HG03558 (cell line): ENCODE measurements around the gene NAV2.

Experiments used
- ATAC-seq: cut with Tn5 transposase; IDR thresholded peaks from one replicate; pipeline ENCODE4 v1.9.1; 2021; ENCODE audit warnings: moderate number of reproducible peaks; ENCODE audit not compliant: unreplicated experiment; ENCODE audit errors: extremely low read depth

The NAV2 gene

GRCh38 chr11:20021212-20021611 lies 308.6 kb downstream of the NAV2 start:
- no peak for ATAC-seq

GRCh38 chr11:20021771-20022362 lies 309.2 kb downstream of the NAV2 start:
- no peak for ATAC-seq

- ATAC-seq: no peak
Observed at GRCh38 chr11:20022363-20023081, 309.9 kb downstream of the NAV2 start.

GRCh38 chr11:20023082-20023426 lies 310.4 kb downstream of the NAV2 start:
- no peak for ATAC-seq

GRCh38 chr11:20024172-20024935 lies 311.7 kb downstream of the NAV2 start:
- ATAC-seq: no peak

- ATAC-seq: no peak
Observed at GRCh38 chr11:20025332-20025840, 312.7 kb downstream of the NAV2 start.

- no peak for ATAC-seq
Observed at GRCh38 chr11:20026629-20027555, 314.3 kb downstream of the NAV2 start.

- no peak for ATAC-seq
Observed at GRCh38 chr11:20027556-20028013, 314.9 kb downstream of the NAV2 start.

- no peak for ATAC-seq
Observed at GRCh38 chr11:20029193-20029592, 316.6 kb downstream of the NAV2 start.

GRCh38 chr11:20030472-20030871 lies 317.8 kb downstream of the NAV2 start:
- no peak for ATAC-seq

- ATAC-seq: no peak
Observed at GRCh38 chr11:20031155-20032001, 318.7 kb downstream of the NAV2 start.

GRCh38 chr11:20032127-20032526 lies 319.5 kb downstream of the NAV2 start:
- ATAC-seq: no peak

- ATAC-seq: no peak
Observed at GRCh38 chr11:20032577-20033260, 320.1 kb downstream of the NAV2 start.

GRCh38 chr11:20033806-20034205 lies 321.2 kb downstream of the NAV2 start:
- ATAC-seq: no peak

GRCh38 chr11:20034941-20035340 lies 322.3 kb downstream of the NAV2 start:
- ATAC-seq: no peak

GRCh38 chr11:20035375-20035700 lies 322.7 kb downstream of the NAV2 start:
- ATAC-seq: no peak

GRCh38 chr11:20035701-20036601 lies 323.3 kb downstream of the NAV2 start:
- ATAC-seq: no peak
